Lower leg skin (tissue), 3 donors: ENCODE results near the gene PTPRN2.

Experiments used
- CTCF ChIP-seq, 3 donors: fragments of 450-650 bp; IDR thresholded peaks; one replicate each; pipeline ENCODE4 v1.5.1; 2016; ENCODE audit warnings: antibody characterized with exemption in 3 of 3, mild to moderate bottlenecking in 3 of 3, moderate library complexity in 2 of 3
- POLR2A ChIP-seq, 2 donors: fragments of 450-650 bp; IDR thresholded peaks; one replicate each; pipeline ENCODE4 v1.6.1; 2016 to 2017; ENCODE audit warnings: antibody characterized with exemption in 2 of 2, mild to moderate bottlenecking in 1 of 2, moderate library complexity in 1 of 2

GRCh38 chr7:157969995-157970394, 617.6 kb downstream of the PTPRN2 start:
- TF ChIP-seq CTCF (IDR thresholded peaks at IDR 0.05) (no peak), POLR2A (IDR thresholded peaks at IDR 0.05) (no peak)
